CD4-positive, alpha-beta T cell treated with Interleukin-2 at 100 ng/mL for 4 hours (primary cell): ENCODE data around the gene EXD3.

Experiments
- DNase-seq: peaks from one replicate; pipeline ENCODE4 v3.0.0-alpha.2; 2020; ENCODE audit warnings: low spot score

The EXD3 gene

DNA sequence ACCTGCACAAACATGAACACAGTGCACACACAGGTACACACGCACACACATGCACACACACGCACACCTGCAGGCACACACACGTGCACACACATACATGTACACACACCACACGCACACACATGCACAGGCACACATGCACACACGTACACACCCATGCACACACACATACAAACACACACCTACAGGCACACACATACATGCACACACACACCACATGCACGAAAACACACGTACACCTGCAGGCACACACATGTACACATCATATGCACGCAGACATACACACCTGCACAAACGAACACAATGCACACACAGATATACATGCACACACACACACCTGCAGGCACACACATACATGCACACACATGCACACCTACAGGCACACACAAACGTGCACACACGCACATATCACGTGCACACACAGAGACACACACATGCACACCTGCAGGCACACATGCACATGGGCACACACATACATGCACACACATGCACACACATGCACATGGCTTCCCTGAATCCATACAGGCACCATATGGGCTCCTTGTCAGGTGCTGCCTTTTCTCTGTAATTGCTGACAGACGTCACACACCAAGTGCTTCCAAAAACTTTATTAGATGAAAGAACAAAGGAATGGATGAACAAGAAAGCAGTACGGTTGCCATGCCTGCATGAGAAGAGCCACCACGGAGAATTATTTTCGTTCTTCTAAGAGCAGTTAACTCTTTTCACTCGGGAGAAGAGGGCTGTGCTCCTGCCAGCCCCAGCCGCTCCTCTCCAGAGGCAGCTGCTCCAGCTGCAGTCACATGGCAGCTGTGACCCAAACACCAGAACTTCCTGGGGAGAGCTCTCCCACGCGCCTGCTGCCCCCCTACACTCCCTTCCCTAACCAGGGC is 57.2 kb downstream of the EXD3 start:
- no peak for DNase-seq

DNA sequence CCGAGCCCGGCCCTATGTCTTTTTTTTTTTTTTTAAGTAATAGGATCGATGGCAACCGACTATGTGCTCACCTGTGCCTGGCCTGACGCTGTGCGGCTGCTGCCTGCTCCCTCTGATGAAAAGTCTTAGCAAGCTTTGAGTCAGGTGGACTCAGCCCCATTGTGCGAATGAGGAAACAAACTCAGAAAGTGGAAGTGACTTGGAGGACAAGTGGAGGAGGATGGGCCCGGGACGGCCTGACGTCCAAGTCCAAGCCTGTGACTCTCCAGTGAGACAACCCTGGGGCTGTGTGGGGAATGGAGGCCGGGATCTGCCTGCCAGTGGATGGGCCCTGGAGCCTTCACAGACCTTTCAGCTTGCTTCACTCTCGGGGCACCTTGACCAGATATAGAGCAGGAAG is 57.9 kb downstream of the EXD3 start:
- DNase-seq = no peak

DNA sequence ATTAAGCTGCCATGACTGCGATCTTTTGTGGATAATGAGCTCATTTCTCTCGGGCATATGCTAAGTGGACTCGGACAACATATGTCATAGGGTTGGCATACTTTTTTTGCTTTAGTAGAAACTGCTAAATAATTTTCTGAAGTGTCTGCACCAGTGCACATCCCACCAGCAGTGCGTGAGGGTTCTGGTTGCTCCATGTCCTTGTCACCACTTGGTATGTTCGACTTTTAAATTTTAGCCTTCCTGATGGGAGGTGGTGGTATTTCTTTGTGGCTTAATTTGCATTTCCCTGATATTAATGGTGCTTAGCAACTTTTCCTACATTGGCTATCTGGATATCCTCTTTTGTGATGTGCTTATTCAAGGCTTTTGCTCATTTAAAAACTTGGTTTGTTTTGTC is 63.1 kb downstream of the EXD3 start:
- no peak for DNase-seq

DNA sequence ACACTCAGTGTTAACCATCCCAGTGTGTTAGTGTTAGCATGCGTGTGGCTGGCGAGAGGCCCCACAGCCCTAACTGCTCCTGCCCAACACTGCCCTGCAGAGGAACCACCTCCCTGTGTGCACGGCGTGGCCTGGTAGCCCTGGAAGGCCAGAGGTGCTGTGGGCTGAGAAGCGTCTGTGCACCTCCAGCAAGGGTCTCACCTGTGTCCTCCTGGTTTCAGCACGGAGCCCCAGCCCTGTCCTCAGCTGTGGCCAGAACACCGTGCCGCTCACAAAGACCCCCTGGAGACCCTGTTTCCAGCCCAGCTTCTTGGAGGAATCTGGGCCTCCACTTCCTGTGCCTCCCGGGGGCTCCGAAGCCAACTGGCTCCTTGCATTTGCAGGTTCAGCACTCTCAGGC is 64.8 kb downstream of the EXD3 start:
- no peak for DNase-seq

DNA sequence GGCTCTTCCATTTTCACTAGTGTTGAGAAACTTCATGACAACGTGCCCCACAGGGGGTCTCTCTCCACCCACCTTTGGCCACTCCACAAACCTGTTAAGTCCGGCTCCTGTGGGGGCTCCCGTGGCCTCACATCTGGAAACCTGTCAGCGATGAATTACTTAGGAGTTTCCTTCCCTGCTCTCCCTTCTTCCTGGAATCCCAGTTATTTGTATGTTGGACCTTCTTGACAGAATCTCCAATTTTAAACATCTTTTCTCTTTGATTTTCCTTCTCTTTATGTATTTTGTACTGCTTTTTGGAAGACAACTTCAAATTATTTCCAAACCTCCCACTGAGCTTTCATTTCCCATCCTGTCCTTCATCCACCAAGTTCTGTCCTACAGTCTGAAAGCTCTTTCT is 65.8 kb downstream of the EXD3 start:
- DNase-seq = no peak

DNA sequence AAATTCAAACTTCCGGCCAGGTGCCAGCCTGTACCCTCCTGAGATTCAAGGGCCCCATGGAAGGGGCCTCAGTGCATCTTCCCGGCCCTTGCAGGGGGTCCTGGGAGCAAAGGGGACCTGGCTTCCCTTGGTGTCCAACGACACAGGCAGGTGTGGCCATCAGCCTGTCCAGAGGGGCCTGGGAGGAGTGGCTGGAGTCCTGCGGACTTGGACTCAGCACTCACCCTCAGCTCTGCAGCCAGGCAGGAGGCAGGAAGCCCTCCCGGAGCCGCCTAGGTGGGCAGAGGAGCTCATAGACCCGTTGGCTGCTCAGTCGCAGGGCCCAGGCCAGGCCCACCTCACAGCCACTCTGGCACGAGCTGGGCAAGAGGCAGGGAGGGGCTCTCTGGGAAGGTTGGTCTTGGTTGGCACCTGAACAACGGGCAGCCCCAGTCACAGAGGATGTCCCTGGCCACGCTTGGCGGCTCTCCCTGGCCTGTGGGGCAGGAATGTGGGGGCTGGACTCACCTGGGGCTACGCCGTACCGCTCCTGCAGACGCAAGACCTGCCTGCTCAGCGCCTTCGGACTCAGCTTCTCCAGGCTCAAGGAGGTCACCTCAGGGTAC is 67.1 kb downstream of the EXD3 start:
- no peak for DNase-seq

DNA sequence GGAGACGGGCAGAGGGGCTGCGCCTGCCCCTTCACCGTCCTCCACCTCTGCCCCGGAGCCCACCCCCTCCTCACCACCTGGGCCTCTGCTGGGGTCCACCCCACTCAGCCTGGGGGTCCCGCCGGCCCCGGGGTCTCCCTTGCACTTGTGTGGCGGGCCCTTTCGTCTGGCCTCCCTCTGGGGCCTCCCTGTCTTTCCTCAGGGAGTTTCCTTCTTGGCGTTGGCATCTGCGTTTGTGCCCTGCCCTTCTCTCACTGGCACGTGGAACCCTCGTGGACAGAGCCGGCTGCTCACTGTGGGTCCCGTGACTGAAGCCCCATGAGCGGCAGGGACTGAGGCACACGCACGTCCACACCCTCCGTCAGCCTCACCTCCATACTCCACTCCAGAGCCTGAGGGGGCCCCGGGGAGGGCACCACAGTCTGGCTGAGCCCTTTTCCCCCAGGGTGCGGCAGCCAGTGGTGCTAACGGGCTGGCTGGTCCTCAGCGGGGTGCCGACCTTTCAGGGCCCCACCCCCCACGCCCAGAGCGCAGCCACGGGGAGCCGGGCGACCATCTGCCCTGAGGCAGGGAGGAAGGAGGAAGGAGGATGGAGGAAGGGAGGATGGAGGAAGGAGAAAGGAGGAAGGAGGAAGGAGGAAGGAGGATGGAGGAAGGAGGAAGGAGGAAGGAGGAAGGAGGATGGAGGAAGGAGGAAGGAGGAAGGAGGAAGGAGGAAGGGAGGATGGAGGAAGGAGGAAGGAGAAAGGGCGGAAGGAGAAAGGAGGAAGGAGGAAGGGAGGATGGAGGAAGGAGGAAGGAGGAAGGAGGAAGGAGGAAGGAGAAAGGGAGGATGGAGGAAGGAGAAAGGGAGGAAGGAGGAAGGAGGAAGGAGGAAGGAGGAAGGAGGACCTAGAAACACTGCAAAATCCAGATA is 67.9 kb downstream of the EXD3 start:
- DNase-seq = no peak

DNA sequence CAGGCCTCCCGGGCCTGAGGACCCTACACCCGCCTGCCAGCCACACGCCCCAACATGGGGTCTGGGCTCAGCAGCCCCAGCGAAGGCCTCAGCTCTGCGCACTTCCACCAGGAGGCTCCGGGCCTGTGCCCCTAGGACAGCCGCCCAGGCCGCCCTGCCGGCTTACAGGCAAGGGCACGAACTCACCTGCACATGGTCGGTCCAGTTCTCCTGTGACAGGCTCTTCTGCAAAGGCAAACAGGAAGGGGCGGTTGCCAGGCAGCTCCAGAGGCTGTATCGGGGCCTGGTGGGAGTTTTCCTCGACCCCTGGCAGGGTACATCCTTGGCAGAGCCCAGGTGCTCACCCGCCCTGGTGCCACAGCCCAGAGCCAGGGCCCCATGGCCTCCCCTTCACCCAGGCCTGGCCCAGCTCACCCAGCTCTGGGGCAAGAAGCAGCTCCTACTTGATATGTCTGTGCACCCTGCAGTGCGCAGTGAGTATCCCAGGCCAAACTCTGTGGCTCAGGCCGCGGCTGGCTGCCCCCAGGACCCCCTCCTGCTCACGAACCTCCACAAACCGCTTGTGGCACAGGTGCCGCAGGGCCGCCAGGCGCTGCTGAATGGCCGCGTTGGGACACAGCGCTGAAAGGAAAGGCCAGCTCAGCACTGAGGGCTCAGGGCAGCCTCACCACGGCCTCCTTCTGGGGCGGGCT is 68.7 kb downstream of the EXD3 start:
- no peak for DNase-seq

DNA sequence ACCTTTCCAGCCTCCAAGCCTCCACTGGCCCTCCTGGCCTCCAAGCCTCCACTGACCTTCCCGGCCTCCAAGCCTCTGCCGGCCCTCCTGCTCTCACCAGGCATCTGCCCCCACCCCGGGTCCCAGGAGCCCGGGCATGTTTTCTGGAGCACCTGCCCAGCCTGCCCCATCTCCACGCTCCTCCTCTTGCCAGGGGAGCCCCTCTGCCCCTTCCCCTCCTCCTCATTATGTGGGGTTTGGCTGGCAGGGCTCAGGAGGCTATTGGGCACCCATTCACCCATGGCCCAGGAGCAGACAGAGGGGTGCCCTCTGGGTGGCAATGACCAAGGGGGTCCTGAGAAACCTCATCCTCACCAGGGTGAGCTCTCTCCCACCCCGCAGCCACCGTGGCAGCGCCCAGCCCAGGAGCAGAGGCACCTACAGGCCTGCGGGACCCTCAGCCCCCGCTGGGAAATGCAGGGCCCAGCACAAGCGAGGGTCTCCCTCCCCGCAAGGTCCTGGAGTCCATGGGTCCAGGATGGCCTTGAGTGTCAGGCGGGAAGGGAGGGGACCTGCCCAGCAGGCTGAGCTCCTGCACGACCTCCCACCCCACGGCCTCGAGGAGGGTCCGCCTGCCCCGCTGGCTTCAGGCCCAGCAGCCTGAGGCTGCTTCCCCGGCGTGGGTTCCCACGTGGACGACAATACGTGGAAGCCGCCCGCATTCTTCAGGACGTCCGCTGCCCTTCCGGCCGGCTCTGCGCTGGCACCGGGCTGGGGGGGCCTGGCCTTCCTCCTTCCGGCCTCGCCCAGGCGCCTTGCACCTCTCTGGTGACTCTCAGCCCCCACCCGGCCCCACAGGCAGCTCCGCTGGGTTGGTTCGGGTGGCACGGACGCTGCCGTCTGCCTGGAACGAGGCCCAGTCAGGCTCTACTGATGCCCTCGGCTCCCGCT is 69.5 kb downstream of the EXD3 start:
- DNase-seq = no peak

DNA sequence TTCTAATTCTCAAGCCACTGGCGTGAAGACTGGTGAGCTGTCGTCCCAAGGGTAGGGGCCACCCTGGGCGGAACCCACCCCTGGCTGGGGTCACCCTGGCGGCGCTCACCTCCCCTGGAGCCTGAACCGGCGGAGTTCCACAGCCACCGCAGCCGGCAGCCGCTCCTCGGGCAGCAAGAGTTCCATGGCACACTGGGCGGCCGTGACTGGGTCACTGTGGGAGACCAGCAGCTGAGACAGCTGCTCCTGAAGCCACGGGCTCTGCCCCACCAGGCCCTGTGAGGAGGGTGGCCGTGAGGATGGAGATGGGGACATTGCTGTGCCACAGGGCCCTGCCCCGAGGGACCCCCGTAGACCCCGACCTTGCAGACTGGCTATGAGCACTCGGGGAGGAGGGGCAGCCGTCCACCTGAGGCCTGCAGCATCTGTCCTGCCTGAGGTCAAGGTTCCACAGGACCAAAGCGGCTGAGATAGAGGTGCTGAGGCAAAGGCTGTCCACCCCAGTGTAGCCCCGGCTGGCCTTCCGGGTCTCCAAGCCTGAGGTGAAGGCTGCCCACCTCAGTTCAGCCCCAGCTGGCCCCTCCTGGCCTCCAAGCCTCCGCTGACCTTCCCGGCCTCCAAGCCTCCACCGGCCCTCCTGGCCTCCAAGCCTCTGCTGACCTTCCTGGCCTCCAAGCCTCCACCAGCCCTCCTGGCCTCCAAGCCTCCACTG is 70.3 kb downstream of the EXD3 start:
- DNase-seq = no peak

DNA sequence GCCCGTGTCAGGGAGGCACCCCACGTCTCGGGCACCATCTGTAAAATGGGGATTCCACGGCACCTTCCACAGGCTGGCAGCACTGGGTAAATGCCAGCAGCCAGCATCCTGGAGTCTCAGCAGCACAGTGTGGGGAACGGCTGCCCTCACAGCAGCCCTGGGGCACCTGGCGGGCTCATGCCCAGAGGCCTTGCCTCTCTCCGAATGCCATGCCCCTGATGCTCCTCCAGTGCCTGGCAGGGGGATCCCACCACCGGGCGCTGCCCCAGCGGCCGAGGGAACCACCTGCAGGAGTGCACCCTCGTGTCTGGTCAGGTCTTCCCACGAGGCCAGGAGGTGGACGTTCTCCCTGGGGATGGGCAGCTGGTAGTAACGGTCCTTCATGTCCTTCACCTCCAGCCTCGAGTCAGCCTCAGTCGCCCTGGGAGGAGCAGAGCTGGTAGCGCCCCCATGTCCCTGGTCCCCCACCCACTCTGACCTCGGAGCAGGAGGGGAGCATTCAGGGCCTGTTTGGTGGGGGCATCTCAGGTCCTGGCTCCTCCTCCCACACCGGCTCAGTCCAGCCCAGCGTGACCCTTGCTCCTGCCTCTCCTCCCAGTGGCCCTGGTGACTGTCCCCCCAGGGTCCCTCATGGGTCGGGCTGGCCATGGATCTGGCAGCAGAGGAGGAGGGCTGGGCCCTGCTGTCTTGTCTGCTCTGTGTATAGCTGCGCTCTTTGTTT is 71.0 kb downstream of the EXD3 start:
- DNase-seq = no peak

DNA sequence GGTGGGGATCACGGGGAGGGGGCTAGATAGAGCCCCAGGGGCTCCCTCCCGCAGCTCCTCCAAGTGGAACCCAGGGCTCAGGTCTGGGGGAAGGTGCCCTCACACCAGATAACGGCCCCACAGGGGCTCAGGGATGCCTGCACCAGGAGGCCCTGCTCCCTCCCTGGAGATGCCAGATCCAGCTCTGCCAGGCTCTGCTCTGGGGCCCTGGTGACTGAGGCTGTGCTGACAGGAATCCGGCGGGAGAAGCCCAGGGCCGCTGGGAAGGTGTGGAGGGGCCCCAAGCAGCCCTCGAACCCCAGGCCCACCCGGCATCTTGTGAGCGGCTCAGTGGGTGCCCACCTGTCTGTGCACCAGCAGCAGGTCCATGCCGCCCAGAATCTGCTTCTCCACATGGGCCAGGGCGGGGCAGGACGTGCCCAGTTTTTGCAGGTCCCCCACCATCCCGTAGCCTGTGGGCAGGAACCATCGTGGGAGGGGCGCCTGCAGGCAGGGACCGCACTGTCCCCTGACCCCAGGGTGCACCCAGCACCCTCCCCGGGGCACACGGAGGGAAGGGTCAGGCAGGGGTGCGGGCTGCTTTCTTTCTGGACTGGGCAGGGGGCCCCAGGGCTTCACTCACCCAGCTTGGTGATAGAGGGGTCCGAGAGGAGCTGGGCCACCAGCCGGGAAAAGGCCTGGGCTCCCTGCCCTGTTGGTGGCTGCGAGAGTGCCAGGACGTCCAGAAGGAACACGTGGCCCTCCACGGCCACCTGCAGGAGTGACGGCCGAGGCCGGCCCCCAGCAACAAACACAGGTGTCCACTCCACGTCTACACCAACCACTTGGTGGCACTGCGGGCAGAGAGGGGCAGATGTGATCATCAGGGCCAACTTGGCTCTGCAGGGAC is 72.0 kb downstream of the EXD3 start:
- DNase-seq = no peak

DNA sequence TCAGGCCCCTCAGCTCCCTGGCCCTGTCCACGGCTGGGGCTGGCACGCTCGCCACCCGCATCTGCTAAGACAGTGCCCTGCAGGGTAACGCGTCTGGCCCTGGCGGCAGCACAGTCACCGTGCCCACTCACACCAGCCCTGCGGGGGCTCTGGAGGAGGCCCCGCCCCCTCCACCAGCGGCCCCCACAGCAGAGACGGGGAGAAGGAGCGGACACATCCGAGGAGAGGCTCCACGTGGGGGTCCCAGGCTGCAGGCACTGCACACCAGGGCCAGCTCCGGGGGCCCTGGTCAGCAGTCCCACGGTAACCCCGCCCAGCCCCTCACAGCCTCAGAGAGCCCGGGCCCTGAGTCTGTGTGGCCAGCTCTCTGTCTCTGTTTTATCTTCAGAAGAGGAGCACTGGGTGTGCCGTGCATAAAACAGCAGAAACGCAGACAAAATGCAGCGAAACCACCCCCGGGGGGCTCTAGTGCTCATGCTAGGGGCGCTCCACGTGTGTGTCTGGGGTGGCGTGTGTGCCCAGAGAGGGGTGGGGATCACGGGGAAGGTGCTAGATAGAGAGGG is 73.4 kb downstream of the EXD3 start:
- no peak for DNase-seq

DNA sequence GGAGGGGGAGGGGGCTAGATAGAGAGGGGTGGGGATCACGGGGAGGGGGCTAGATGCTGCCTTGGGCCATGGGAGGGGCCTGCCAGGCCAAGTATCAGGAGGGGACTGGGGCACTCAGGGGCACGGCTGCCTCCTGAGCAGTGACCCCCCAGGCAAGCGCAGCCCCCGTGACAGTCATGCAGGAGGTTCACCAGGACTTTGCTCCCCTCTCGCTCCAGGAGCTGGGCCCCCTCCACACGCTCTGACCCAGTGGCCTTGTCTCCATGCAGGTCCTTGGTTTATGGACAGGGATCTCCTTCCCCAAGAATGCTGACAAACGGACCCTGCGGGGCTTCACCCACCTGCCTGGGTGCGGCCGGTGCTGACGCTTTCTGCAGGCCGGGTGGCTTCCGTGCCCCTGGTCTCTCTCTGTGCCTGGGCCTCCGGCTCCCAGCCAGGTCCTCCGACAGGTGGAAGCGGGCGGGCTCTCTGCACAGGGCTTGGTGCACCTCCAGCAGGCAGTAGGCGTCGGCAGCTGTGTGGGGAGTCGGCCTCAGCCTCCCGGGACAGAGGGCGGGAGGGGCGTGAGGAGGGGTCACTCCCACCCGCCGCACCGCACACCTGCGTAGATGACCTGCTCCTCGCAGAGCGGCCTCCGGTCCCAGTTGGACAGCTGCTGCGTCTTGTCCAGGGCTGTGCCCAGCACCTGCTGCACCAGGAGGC is 74.0 kb downstream of the EXD3 start:
- DNase-seq = no peak

DNA sequence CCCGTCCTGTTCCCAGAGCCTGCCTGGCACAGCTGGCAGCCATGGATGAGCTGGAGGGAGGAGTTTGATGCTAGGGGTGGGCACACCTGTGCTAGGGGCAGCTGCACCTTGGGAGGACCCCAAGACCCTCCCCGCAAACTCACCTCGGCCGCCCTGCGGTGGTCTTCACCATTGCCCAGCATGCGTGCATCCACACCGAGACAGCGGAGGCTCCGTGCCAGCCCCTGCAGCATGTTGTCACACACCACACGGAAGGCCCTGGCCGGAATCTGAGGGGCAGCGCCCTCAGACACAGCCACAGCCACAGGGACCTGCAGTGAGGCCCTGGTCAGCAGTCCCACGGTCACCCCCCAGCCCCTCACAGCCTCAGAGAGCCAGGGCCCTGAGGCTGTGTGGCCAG is 75.0 kb downstream of the EXD3 start:
- no peak for DNase-seq

DNA sequence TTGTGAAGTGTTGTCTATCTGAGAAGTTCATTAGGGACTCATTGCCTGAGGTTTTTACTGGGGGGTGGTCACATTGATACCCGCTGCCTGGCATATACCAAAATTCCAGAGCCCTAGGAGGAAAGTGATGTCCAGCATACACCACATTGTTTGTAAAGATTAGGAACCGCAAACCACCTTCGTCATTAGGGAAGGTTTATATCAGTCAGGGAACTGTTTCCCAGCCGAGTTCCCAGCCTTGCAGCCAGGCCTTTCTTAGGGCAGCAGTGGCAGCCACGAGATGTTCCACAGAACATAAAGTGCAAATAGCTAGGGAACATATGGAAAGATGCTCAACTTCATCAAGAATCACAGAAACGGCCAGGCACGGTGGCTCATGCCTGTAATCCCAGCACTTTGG is 80.5 kb downstream of the EXD3 start:
- no peak for DNase-seq

DNA sequence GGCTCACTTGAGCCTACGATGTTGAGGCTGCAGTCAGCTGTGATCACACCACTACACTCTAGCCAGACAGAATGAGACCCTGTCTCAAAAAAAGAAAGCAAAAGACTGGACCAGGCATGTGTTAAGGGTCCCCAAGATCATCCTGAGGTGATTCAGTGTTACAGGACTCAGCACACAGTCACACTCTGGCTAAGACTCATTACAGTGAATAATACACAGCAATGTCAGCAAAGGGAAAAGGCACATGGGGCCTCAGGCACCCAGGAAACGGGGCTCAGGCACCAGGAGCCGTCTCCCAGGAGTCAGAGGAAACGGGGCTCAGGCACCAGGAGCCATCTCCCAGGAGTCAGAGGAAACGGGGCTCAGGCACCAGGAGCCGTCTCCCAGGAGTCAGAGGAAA is 81.7 kb downstream of the EXD3 start:
- DNase-seq = no peak
